Activated gamma-delta T cell (primary cell): ENCODE data around the gene NUMB.

Experiments
- DNase-seq: peaks from one replicate; lab custom pipeline; 2025; lab: John Stamatoyannopoulos, UW

Gene NUMB

DNA sequence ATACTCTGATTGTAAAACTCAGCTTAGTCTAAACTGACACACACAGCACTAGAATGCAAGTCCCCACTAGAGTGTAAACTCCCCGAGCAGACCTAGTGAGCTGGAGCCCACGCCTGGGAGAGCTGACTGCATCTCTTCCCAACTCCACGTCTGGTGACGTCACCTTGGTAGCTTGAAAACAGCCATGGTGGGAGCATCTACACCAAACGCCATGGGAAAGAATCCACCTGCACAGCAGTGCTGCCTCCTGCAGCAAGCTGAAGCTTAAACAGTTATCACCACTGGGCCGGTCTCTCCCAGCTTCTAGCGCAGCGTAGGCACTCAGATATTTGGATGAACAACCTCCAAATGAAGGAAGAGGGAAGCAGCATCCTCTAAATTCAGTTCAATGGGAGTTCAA, 225.4 kb downstream of the NUMB start:
- no peak for DNase-seq

GRCh38 chr14:73231981-73232851, 226.1 kb downstream of the NUMB start:
- no peak for DNase-seq

DNA sequence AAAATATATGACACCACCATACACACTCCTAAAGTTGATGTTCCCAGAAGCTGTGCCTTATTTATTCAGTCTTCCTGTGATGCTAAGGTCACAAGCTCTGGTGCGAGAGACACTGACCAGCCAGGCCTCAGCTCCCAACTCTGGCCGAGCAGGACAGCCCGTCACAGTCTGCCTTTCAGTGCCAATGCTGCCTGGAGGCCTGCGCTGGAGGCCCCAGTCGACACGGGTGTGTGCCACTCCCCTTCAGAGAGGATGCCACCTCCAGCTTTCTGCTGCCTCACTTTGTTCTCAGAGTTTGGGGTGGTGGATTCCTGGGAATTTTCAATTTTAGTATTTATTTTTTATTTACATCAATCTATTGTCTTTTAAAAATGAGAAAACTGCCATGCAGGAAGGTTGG, 228.3 kb downstream of the NUMB start:
- no peak for DNase-seq

GRCh38 chr14:73227812-73228781, 230.2 kb downstream of the NUMB start:
- DNase-seq: no peak

DNA sequence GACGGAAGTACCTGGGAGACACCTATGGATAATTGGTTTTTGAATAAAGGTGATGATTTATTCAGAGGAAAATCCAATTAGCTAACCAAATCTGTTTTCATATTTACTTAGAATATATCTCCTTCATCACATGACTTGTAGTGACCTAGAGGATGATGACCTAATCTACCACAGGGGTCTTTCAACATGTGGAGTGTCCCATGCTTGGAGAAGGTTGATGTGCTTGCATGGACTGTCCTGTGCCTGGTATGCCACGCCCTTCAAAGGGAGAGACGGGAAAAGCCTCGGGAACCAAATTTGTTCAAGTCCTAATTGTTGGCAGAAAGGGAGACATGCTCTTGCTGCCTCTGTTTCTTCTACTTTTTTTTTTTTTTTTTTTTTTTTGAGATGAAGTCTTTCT, 232.8 kb downstream of the NUMB start:
- DNase-seq: no peak
